Stimulated activated CD8-positive, alpha-beta memory T cell treated with anti-CD3 and anti-CD28 coated beads, Interleukin-2, amount 100 ng/mL, for 48 hours (primary cell): ENCODE data around the gene MAB21L2.
"Not testable (repeated sequence)": the region's sequence is repeated elsewhere in the genome, so short reads cannot be mapped to it uniquely, and the experiment has no call there.

Source experiments
- DNase-seq, 2 donors: peaks; one replicate each; pipeline ENCODE4 v3.0.0-alpha.2; 2020; ENCODE audit warnings: low read depth in 2 of 2

MAB21L2 gene

GRCh38 chr4:150582146-150582872 is at the start of gene MAB21L2:
MAB21L2 (plus strand) TSS chr4:150582151; CDS start chr4:150583030, 879 bp downstream.
- no peak for DNase-seq

- DNase-seq: no peak
Observed at GRCh38 chr4:150533673-150534072, 48.3 kb upstream of the MAB21L2 start.

GRCh38 chr4:150534818-150535217 is 47.1 kb upstream of the MAB21L2 start:
- no peak for DNase-seq

GRCh38 chr4:150537911-150538310 is 44.0 kb upstream of the MAB21L2 start:
- DNase-seq: not testable (repeated sequence)

- DNase-seq: no peak
Observed at GRCh38 chr4:150540536-150540935, 41.4 kb upstream of the MAB21L2 start.

- DNase-seq: no peak
Observed at GRCh38 chr4:150540959-150541360, 41.0 kb upstream of the MAB21L2 start.

- no peak for DNase-seq
Observed at GRCh38 chr4:150541681-150542080, 40.3 kb upstream of the MAB21L2 start.

- no peak for DNase-seq
Observed at GRCh38 chr4:150543042-150543441, 38.9 kb upstream of the MAB21L2 start.

GRCh38 chr4:150546286-150546685 is 35.7 kb upstream of the MAB21L2 start:
- DNase-seq: no peak

GRCh38 chr4:150547154-150547838 is 34.7 kb upstream of the MAB21L2 start:
- DNase-seq: no peak

- not testable (repeated sequence) for DNase-seq
Observed at GRCh38 chr4:150557811-150558210, 24.1 kb upstream of the MAB21L2 start.

GRCh38 chr4:150561143-150561737 is 20.7 kb upstream of the MAB21L2 start:
- DNase-seq: no peak

GRCh38 chr4:150562250-150562649 is 19.7 kb upstream of the MAB21L2 start:
- DNase-seq: no peak

GRCh38 chr4:150562751-150563150 is 19.2 kb upstream of the MAB21L2 start:
- DNase-seq: no peak

- DNase-seq: not testable (repeated sequence)
Observed at GRCh38 chr4:150564967-150565366, 17.0 kb upstream of the MAB21L2 start.

GRCh38 chr4:150567070-150567469 is 14.9 kb upstream of the MAB21L2 start:
- DNase-seq: no peak

- no peak for DNase-seq
Observed at GRCh38 chr4:150569384-150569987, 12.5 kb upstream of the MAB21L2 start.

- no peak for DNase-seq
Observed at GRCh38 chr4:150569998-150570535, 11.9 kb upstream of the MAB21L2 start.

GRCh38 chr4:150570862-150571261 is 11.1 kb upstream of the MAB21L2 start:
- DNase-seq: no peak

GRCh38 chr4:150572704-150573504 is 9.0 kb upstream of the MAB21L2 start:
- DNase-seq: no peak

GRCh38 chr4:150573534-150573933 is 8.4 kb upstream of the MAB21L2 start:
- DNase-seq: no peak
